ENCODE results near the gene KIF26B.
"Not testable (repeated sequence)": the region's sequence is repeated elsewhere in the genome, so short reads cannot be mapped to it uniquely, and the experiment has no call there.

KIF26B gene

GRCh38 chr1:245154429-245155271, at the start of gene KIF26B:
Gene KIF26B, plus strand, starts transcription at chr1:245154985. Its CDS starts 440 bp downstream, at chr1:245155425.
- DNase-seq (ENCODE audit: low read depth in 2 of 2), result no peak

DNA sequence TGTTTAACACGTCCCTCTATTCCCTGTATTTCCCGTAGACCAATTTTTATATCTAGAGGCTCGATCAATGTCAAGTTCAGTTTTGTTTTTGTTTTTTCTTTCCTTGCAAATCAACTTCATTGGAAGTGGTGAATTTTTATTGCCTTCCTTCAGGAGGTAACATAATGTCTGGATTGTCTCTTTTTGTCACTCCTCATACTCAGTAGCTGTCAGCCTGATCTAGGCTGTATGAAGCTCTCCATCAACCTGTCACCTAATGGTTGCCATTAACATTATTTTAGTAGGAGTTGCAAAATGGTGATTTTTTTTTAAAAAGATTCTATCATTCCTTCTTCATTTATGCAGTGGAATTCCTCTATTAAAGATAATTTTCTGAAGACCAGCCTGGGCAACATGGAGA, 49.7 kb upstream of the KIF26B start:
- DNase-seq (ENCODE audit: low read depth in 2 of 2), result no peak

DNA sequence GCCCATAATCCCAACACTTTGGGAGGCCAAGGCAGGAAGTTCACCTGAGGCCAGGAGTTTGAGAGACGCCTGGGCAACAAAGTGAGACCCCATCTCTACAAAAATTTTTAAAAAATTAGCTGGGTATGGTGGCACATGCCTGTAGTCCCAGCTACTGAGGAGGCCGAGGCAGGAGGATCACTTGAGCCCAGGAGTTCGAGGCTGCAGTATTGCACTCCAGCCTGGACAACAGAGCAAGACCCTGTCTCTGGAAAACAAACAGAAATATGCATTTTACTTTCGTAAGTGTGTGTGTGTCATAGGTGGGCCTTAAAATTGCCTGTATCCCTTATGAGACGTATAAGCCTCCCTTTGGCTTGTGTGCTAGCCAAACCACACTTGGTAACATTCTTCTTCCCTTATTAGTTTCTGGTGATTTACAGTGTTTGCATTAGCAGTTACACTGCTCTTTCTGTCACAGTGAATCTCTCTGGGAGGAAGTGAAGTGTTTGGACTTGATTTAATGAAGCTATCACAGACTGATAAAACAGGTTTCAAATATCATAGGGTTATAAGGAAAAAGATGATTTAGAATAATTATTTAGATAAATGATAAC, 48.9 kb upstream of the KIF26B start:
- no peak for DNase-seq (ENCODE audit: low read depth in 2 of 2)

- DNase-seq (ENCODE audit: low read depth in 2 of 2), result no peak
Measured at GRCh38 chr1:245107776-245108114, 47.0 kb upstream of the KIF26B start.

- no peak for DNase-seq (ENCODE audit: low read depth in 2 of 2)
Measured at GRCh38 chr1:245108246-245108645, 46.5 kb upstream of the KIF26B start.

GRCh38 chr1:245108909-245109308, 45.9 kb upstream of the KIF26B start:
- no peak for DNase-seq (ENCODE audit: low read depth in 2 of 2)

GRCh38 chr1:245110406-245110805, 44.4 kb upstream of the KIF26B start:
- no peak for DNase-seq (ENCODE audit: low read depth in 2 of 2)

DNA sequence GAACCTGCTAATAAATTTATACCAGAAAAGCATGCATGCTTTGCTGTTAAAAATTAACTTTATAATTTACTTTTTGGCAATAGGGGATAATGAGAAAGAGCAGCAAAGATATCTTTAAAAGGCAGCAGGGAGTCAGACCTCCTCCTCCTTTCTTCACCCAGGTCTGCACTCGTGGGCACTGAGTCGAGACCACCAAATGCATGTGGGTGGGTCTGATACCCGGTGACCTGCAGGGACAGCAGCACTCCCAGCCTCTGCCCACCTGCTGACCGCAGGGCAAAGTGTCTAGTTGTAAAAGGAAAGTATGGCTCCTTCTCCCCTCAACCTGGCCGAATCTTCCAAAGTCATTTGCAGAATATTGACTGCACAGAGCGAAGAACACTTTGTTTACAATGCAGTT, 43.7 kb upstream of the KIF26B start:
- no peak for DNase-seq (ENCODE audit: low read depth in 2 of 2)

DNA sequence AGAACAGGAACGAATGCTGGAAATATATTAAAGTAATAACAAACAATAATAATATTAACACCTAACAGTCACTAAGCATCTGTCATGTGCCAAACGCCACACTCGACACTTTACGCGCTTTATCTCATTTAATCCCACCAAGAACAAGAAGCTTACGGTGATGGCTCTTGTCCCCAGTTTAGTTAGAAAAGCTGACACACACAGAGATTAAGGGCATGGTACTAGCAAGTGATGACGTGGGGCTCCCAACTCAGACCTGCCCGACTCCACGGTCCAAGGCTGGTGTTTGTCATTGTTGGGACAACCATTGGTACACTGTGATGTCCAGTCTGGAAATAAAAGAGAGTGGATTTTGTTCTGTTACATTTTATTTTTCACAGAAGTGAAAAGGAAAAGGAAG, 41.1 kb upstream of the KIF26B start:
- no peak for DNase-seq (ENCODE audit: low read depth in 2 of 2)

DNA sequence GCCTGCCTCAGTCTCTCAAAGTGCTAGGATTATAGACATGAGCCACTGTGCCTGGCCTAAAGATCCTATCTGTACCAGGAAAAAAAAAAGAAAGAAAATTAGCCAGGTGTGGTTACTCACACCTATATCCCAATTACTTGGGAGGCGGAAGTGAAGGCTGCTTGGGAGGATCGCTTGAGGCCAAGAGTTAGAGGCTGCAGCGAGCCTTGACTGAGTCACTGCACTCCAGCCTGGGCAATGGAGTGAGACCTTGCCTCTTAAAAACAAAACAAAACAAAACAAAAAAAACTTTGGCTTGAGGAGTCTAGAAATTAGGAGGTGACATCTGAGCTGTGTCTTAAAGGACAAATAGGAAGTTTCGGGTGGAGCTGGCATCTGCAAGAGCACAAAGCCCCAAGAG, 38.7 kb upstream of the KIF26B start:
- DNase-seq (ENCODE audit: low read depth in 2 of 2), result no peak

- DNase-seq (ENCODE audit: low read depth in 2 of 2), result no peak
Measured at GRCh38 chr1:245116751-245117150, 38.0 kb upstream of the KIF26B start.

- DNase-seq (ENCODE audit: low read depth in 2 of 2), result no peak
Measured at GRCh38 chr1:245118066-245118465, 36.7 kb upstream of the KIF26B start.

DNA sequence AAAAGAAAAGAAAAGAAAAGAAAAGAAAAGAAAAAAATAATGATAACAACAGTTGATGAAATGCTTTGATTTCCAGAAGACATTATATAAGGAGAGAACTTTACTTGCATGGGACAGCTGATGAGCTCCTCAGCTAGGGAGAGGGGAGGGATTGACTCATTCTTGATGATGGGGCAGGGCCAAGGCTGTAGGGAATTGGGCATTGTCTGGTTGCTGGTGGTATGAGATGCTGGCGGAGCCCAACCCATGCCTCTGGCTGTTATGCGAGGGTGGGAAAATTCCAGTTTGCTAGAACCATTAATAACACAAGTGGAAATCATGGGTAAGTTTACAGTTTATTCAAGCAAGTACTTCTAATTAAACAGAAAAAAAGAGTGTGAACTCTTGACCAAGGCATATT, 36.0 kb upstream of the KIF26B start:
- DNase-seq (ENCODE audit: low read depth in 2 of 2), result no peak

- no peak for DNase-seq (ENCODE audit: low read depth in 2 of 2)
Measured at GRCh38 chr1:245121523-245121922, 33.3 kb upstream of the KIF26B start.

DNA sequence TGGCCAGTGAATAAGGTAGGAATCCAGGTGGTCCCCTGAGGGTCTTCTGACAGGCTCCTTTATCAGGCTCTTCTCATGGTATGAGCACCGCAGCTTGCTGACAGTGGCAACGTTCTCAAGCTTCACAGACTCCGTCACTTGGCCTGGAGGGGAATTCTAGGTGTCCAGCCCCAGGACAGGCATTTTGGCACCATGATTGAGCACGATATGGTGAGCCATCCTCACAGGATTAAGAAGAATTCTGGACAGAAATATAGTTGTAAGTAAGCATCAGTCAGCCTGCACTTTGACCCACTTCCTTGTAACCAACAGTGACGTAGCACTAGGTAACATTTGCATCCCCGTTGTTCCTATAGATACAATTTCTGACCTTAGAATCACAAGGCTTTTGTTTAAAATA, 30.5 kb upstream of the KIF26B start:
- no peak for DNase-seq (ENCODE audit: low read depth in 2 of 2)

- DNase-seq (ENCODE audit: low read depth in 2 of 2), result no peak
Measured at GRCh38 chr1:245124644-245125043, 30.1 kb upstream of the KIF26B start.

GRCh38 chr1:245126530-245126929, 28.3 kb upstream of the KIF26B start:
- DNase-seq (ENCODE audit: low read depth in 2 of 2), result no peak

DNA sequence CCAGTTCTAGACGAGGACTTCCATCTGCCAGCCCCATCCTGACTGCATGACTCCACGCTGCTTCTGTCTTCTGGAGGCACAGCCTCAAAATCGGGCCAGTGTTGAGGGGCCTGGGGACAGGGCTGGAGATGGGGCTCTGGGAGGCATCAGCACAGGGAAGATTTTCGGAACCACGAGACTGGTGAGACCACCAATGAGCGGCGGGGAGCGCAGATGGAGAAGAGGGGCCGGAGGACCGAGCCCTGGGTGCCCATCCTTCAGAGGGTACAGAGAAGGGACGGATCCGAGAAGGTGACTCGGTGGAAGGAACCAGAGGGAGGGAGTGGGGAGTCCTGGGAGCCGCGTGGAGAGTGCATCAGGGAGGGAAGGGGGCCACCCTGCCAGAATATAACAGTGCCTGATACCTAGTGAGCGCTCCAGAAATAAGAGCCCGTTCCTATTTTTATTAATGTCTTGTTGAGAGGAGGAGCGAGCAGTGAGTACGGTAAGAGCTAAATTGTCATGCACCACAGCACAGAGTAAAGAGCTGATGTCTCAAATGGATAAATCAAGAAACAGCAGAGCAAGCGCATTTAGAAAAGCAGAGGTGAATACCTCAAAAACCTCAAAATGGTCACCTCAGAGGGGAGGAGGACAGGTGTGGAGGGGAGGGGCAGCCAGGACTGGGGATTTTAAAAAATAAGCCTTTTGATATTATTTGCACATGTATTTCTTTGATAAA, 26.2 kb upstream of the KIF26B start:
- DNase-seq (ENCODE audit: low read depth in 2 of 2), result no peak

DNA sequence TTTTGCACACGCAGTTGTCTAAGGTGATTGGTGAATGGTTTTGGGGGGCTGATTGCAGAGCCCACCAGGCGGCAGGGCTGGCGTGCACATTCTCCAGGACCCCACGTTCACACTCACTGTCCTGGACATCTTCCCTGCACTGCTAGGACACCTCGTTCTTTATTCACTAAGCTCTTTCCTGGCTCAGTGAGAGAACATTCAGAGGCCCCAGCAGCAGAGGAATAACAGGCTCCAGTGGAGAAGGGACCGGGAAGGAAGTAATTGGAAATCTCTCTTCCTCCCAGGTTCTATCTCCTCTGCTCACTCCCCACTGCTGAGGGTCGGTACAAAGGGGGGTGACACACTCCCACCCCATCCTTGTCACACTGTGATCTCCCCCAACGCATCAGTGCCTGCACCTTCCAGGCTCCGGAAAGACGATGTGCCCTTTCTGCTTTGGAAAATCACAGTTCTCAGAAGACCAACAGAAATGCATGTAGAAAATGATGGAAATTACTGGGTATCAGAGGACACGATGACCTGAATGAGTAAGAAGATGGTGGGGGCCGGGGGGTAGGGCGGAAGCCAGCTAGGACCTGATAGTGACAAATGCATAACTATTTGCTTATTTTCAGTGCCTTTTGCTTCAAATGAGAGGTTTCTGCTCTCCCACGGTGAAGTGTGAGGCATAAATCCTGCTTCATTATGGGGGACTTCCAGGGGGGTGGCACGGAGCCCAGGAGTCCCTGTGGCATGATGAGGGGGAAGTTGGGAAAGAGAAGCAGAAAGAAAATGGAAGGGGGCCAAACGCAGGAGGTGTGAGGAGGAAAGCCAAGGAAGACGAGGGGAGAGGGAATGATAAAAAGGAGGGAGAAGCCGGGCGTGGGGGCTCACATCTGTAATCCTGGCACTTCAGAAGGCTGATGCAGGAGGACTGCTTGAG, 25.2 kb upstream of the KIF26B start:
- no peak for DNase-seq (ENCODE audit: low read depth in 2 of 2)

GRCh38 chr1:245130281-245131025, 24.3 kb upstream of the KIF26B start:
- not testable (repeated sequence) for DNase-seq (ENCODE audit: low read depth in 2 of 2)

- DNase-seq (ENCODE audit: low read depth in 2 of 2), result no peak
Measured at GRCh38 chr1:245131026-245131393, 23.8 kb upstream of the KIF26B start.
